Neural cell (in vitro differentiated cells): Measurements from ENCODE around the gene TRIM10. TPM values are rescaled to one million over a fixed set of nuclear protein-coding genes. Genes with fewer than 3 reads are reported as not detected.

Experiments
- H2AFZ ChIP-seq: fragments of 200-600, 300-800 bp; sonication (generic), shearing (Covaris generic); 2 replicates; pipeline ENCODE4 v1.6.0; 2014; ENCODE audit warnings: low read depth, mild to moderate bottlenecking, antibody characterized with exemption, low read length, moderate library complexity
- H3F3A ChIP-seq: fragments of 200-600 bp; shearing (Covaris generic); 2 replicates; pipeline ENCODE4 v1.6.1; 2016; ENCODE audit warnings: mild to moderate bottlenecking, moderate library complexity, mixed read lengths, antibody characterized with exemption, low read length; ENCODE audit not compliant: insufficient read depth, poor library complexity, severe bottlenecking
- H3K27ac ChIP-seq: fragments of 200-600, 300-800 bp; sonication (generic), shearing (Covaris generic); 2 replicates; pipeline ENCODE4 v1.5.1; 2014; ENCODE audit warnings: mild to moderate bottlenecking, low read length, moderate library complexity
- H3K27me3 ChIP-seq: fragments of 300-800, 200-600 bp; sonication (generic), shearing (Covaris generic); 2 replicates; pipeline ENCODE4 v1.6.0; 2014; ENCODE audit warnings: mild to moderate bottlenecking, low read depth, low read length, moderate library complexity; ENCODE audit not compliant: insufficient read depth
- H3K36me3 ChIP-seq: fragments of 300-800, 200-600 bp; sonication (generic), shearing (Covaris generic); 2 replicates; pipeline ENCODE4 v1.5.1; 2014; ENCODE audit warnings: mild to moderate bottlenecking, antibody characterized with exemption, low read length, moderate library complexity; ENCODE audit not compliant: insufficient read depth
- H3K4me2 ChIP-seq: fragments of 300-800, 200-600 bp; sonication (generic), shearing (Covaris generic); 2 replicates; pipeline ENCODE4 v1.6.0; 2014; ENCODE audit warnings: mild to moderate bottlenecking, low read length
- H3K4me3 ChIP-seq: fragments of 300-800, 200-600 bp; sonication (generic), shearing (Covaris generic); 2 replicates; pipeline ENCODE4 v1.5.1; 2014; ENCODE audit warnings: mild to moderate bottlenecking, low read length, moderate library complexity
- H3K79me2 ChIP-seq: fragments of 200-600 bp; shearing (Covaris generic); replicated peaks from 2 replicates; pipeline ENCODE4 v1.6.0; 2014; ENCODE audit warnings: mild to moderate bottlenecking, low read length, moderate library complexity; ENCODE audit not compliant: insufficient read depth
- H3K9ac ChIP-seq: fragments of 300-800, 200-600 bp; sonication (generic), shearing (Covaris generic); 2 replicates; pipeline ENCODE4 v1.6.1; 2016; ENCODE audit warnings: mild to moderate bottlenecking, low read length, mixed read lengths
- H3K9me2 ChIP-seq: fragments of 200-600 bp; shearing (Covaris generic); 2 replicates; pipeline ENCODE4 v1.6.1; 2016; ENCODE audit warnings: mild to moderate bottlenecking, low read length, mixed read lengths; ENCODE audit not compliant: insufficient read depth
- H3K9me3 ChIP-seq: fragments of 200-600, 300-800 bp; sonication (generic), shearing (Covaris generic); 2 replicates; pipeline ENCODE4 v1.6.1; 2016; ENCODE audit warnings: mild to moderate bottlenecking, mixed run types, low read length, moderate library complexity, mixed read lengths
- H4K20me1 ChIP-seq: fragments of 200-600 bp; shearing (Covaris generic); 2 replicates; pipeline ENCODE4 v1.6.1; 2016; ENCODE audit warnings: mild to moderate bottlenecking, mixed run types; ENCODE audit not compliant: insufficient read depth
- CTCF ChIP-seq: fragments of 450-650 bp; IDR thresholded peaks from 2 replicates; pipeline ENCODE4 v1.5.1; 2014; ENCODE audit warnings: antibody characterized with exemption, mild to moderate bottlenecking, moderate library complexity; ENCODE audit not compliant: poor library complexity, severe bottlenecking
- EP300 ChIP-seq: fragments of 450-650 bp; conservative IDR thresholded peaks from 2 replicates; pipeline ENCODE4 v1.6.1; 2014; ENCODE audit warnings: antibody characterized with exemption, mild to moderate bottlenecking, moderate library complexity; ENCODE audit not compliant: poor library complexity, severe bottlenecking
- EZH2 ChIP-seq: fragments of 200-600, 300-800 bp; shearing (Covaris generic), sonication (generic); IDR thresholded peaks from 2 replicates; pipeline ENCODE4 v1.6.1; 2014; ENCODE audit warnings: antibody characterized with exemption, low read length, borderline replicate concordance, mild to moderate bottlenecking; ENCODE audit not compliant: insufficient read depth, poor library complexity, severe bottlenecking
- MXI1 ChIP-seq: fragments of 450-650 bp; conservative IDR thresholded peaks from 2 replicates; pipeline ENCODE4 v1.6.1; 2014; ENCODE audit warnings: antibody characterized with exemption, mild to moderate bottlenecking; ENCODE audit not compliant: poor library complexity, severe bottlenecking
- POLR2AphosphoS5 ChIP-seq: IDR thresholded peaks from 2 replicates; pipeline ENCODE4 v1.6.1; 2012
- RAD21 ChIP-seq: fragments of 450-650 bp; conservative IDR thresholded peaks from 2 replicates; pipeline ENCODE4 v1.6.1; 2014; ENCODE audit warnings: antibody characterized with exemption, mild to moderate bottlenecking, moderate library complexity
- REST ChIP-seq: IDR thresholded peaks from 2 replicates; pipeline ENCODE4 v1.6.1; 2012; ENCODE audit warnings: borderline replicate concordance
- SMC3 ChIP-seq: fragments of 450-650 bp; conservative IDR thresholded peaks from 2 replicates; pipeline ENCODE4 v1.6.1; 2014; ENCODE audit warnings: antibody characterized with exemption, mild to moderate bottlenecking, moderate library complexity; ENCODE audit not compliant: poor library complexity
- TAF1 ChIP-seq: IDR thresholded peaks from 2 replicates; pipeline ENCODE4 v1.6.1; 2012; ENCODE audit warnings: low read depth
- polyA plus RNA-seq: library from polyadenylated mRNA; depleted of rRNA; stranded (reverse); fragments of >200 nt; gene quantifications from 2 replicates; pipeline ENCODE4 v1.2.3, GENCODE V29; 2014

Gene TRIM10
- polyA plus RNA-seq, 1 donor from 2014 or later: not detected

GRCh38 chr6:30154061-30154460 lies 7.0 kb downstream of the TRIM10 start:
- no peak overlapping the region for H2AFZ ChIP-seq
- H4K20me1 ChIP-seq: no peaks in the 10 kb centered on the region
- no peak overlapping the region for H3K4me3 ChIP-seq
- no peaks in the 10 kb centered on the region for H3K79me2 ChIP-seq
- H3K27ac ChIP-seq: no peak overlapping the region
- H3K4me2 ChIP-seq: no peak overlapping the region
- H3F3A ChIP-seq: no peaks in the 10 kb centered on the region
- no peaks in the 10 kb centered on the region for H3K27me3 ChIP-seq
- no peaks in the 10 kb centered on the region for H3K36me3 ChIP-seq
- TF ChIP-seq RAD21 (no peak), POLR2AphosphoS5 (no peak), SMC3 (no peak), REST (no peak), MXI1 (no peak), EZH2 (no peak), TAF1 (no peak), CTCF (no peak), EP300 (no peak)
- no peaks in the 10 kb centered on the region for H3K9me3 ChIP-seq
- H3K9ac ChIP-seq: no peak overlapping the region
- no peaks in the 10 kb centered on the region for H3K9me2 ChIP-seq

- no peak overlapping the region for H3K4me2 ChIP-seq
Observed at GRCh38 chr6:30152910-30153610, 8.0 kb downstream of the TRIM10 start.

More at GRCh38 chr6:30152910-30153610, 8.0 kb downstream of the TRIM10 start:
- no peaks in the 10 kb centered on the region for H3K9me3 ChIP-seq
- H3K9ac ChIP-seq: no peak overlapping the region
- H3K27me3 ChIP-seq: no peaks in the 10 kb centered on the region
- H3K79me2 ChIP-seq: no peaks in the 10 kb centered on the region
- no peak overlapping the region for H2AFZ ChIP-seq
- H3K36me3 ChIP-seq: no peaks in the 10 kb centered on the region
- no peak overlapping the region for H3K4me3 ChIP-seq
- no peaks in the 10 kb centered on the region for H3F3A ChIP-seq
- TF ChIP-seq MXI1: no peak
- TF ChIP-seq REST: no peak
- no peak for TF ChIP-seq EP300
- no peak for TF ChIP-seq SMC3
- TF ChIP-seq POLR2AphosphoS5: no peak
- TF ChIP-seq RAD21: no peak
- no peak for TF ChIP-seq CTCF
- TF ChIP-seq TAF1: no peak
- no peak for TF ChIP-seq EZH2
- no peak overlapping the region for H3K27ac ChIP-seq
- no peaks in the 10 kb centered on the region for H4K20me1 ChIP-seq
- no peaks in the 10 kb centered on the region for H3K9me2 ChIP-seq
